Measurements from ENCODE around the gene JTB.

The JTB gene

DNA sequence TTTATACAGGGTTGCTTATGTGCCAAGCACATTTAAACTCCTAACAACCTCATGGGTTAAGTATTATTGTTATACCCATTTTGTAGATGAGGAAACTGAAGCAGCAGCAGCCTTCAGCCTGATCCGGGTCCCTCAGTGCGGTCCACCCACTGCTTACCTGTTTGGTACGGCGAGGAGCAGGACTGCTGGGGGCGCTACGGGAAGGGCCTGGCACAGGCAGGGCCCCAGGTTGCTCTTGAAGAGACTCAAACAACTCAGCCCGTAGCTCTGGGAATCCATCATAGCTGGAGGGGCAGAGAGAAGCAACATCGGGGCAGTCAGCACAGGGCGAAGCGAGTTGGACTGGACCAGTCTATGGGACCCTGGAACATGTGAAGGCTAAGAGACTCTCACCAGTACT, 40.1 kb downstream of the JTB start:
- H3K27ac ChIP-seq, result no peak overlapping the region
- DNase-seq (ENCODE audit: low read depth, low spot score), result no peak

- no peak overlapping the region for H3K27ac ChIP-seq
- DNase-seq (ENCODE audit: low read depth, low spot score), result no peak
Observed at GRCh38 chr1:153936011-153936802, 41.3 kb downstream of the JTB start.

DNA sequence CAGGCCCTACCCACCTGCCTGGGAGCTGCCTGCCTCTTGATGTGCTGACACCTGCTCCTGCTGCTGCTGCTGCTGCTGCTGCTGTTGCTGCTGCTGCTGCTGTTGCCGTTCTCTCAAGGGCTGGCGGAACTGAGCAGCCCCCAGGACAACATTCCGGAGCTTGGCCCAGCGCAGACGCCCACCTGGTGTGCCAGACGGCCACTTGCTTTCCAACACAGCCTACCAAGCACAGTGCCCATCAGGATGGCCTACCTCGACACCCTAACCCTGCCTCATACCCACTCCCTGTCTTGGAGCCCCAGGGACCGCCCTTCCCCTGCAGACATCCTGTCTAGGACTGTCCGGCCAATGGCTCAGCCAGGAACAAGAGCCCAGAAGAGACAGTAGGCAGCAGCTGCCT, 42.7 kb downstream of the JTB start:
- no peak for DNase-seq (ENCODE audit: low read depth, low spot score)

DNA sequence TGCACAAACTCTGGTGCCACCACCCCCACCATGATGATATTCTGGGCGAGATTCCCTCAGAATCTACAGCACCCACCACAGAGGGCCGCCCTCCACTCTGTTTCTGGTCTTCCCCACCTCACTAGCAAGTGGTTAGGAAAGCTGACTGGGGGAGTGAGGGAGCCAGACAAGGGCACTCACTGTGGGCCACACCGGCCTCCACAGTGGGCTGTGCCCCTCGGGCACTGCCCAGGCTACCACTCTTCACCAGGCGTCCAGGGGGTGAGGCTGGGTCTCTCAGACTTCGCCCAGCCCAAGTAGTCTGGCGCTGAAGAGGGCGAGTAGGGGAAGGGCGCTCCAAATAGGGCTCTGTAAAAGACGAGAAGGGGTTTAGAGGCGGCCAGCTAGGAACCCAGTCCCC, 43.5 kb downstream of the JTB start:
- DNase-seq (ENCODE audit: low read depth, low spot score), result no peak
- H3K27ac ChIP-seq, result no peak overlapping the region

More for the DNA sequence above, 42.7 kb downstream of the JTB start:
- H3K27ac ChIP-seq, result no peak overlapping the region

DNA sequence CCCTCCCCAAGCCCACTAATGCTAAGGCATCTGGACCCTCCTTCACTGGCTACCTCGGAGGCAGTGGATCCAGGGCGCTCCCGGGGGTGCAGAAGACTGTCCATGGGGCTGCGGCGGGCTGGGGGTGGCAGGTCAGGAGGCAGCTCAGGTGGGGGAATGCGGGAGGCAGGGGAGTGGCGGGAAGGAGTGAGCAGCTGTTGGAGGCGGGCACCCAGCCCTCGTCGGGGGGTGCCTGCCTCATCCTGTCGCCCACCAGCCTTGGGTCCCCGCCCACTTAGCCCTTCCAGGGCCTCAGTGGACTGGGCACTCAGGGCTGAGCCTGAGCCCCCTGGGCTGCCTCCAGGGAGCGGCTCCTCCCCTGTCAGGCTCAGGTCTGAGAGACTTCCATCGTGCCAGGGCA, 44.0 kb downstream of the JTB start:
- no peak overlapping the region for H3K27ac ChIP-seq
- no peak for DNase-seq (ENCODE audit: low read depth, low spot score)

DNA sequence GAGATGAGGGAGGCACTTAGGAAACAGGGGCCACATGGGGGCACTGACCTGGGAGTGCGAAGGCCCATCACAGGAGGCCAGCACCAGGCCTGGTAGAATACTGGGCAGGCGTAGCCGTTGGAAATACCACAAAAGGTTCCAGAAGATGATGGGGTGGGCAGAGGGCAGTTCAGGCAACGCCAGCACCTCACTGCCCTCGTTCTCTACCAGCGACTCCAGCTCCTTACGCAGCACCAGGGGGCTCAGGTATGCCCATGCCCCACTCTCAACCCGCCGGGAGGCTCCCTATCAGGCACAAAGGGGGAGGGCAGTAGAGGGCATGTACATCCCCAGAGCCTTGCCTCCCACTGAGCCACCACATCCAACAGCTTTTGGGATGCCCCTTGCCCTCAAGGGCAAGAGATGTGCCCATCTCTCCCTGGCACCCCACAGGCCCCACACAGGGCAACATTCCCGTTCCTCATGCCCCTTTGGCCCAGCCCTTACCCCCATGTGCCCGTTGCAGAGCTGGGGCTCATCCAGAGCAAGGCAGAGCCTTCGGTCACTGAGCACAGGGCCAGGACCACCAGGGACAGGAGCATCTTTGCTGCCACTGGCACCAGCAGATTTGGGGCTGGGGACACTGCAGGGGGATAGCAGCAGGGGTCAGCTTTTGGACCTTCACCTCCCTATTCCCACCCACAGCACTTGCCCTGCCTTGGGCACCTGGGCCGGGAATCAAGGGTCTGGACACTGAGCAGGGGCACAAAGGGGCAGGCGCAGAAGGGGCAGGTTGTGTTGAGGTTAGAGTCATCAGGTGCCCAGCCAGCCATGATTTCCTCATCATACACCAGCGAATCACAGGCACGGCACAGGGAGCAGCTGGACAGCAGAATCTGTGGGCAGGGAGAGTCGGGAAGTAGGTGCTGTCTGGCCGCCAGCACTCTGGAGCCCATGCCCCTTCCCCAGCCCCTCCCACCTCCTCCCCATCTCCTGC, 45.0 kb downstream of the JTB start:
- DNase-seq (ENCODE audit: low read depth, low spot score), result no peak

GRCh38 chr1:153929981-153930948, 47.2 kb downstream of the JTB start:
- H3K27ac ChIP-seq, result no peak overlapping the region

More for the DNA sequence above, 45.0 kb downstream of the JTB start:
- no peak overlapping the region for H3K27ac ChIP-seq

DNA sequence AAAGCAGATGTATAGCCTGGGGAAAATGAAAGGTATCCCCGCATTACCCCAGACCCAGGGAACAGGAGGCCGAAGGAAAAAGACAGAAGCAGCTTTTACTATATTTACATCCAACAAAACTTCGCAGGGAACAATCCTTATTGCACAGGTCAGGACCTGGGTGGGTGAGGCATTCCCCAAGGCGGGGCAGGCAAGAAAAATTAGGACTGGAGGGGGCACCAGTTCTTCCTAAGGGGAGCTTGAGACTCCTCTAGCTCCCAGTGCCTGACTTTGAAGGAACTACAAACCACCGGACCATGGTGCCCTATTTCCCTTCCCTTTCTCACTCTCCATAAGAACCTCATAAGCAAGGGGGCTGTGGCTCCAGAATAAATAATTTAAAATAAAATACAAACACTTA, 48.0 kb downstream of the JTB start:
- no peak for DNase-seq (ENCODE audit: low read depth, low spot score)
- no peak overlapping the region for H3K27ac ChIP-seq

More at GRCh38 chr1:153929981-153930948, 47.2 kb downstream of the JTB start:
- no peak for DNase-seq (ENCODE audit: low read depth, low spot score)

- no peak overlapping the region for H3K27ac ChIP-seq
- no peak for DNase-seq (ENCODE audit: low read depth, low spot score)
Observed at GRCh38 chr1:153928791-153929341, 48.6 kb downstream of the JTB start.

DNA sequence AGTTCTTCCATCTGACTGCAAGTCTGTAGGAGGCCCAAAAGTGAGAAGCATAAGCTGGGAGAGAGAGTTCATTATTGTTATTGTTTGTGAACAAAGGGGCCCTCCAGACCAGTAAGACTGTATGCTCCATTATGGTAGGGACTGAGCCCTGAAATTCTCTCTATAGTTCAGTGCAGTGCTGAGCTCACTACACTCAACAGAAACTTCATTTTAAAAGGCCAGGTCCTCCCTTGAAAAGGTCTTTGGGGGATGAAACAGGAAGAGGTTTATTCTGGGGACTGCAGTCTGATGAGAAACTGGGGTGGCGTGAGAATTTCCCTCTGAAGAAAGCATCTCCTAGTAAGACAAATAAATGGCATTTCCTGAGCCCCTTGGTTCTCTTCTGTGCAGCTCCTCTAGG, 49.2 kb downstream of the JTB start:
- no peak for DNase-seq (ENCODE audit: low read depth, low spot score)
- H3K27ac ChIP-seq, result no peak overlapping the region

- no peak overlapping the region for H3K27ac ChIP-seq
- no peak for DNase-seq (ENCODE audit: low read depth, low spot score)
Observed at GRCh38 chr1:153926405-153926804, 51.1 kb downstream of the JTB start.

Data from epithelial cell of prostate (primary cell).